ENCODE data around the gene ESPNL. TPM values are rescaled to one million over a fixed set of nuclear protein-coding genes. Genes with fewer than 3 reads are reported as not detected.

Gene ESPNL
- total RNA-seq, 2 experiments from 2014 or later: not detected

DNA sequence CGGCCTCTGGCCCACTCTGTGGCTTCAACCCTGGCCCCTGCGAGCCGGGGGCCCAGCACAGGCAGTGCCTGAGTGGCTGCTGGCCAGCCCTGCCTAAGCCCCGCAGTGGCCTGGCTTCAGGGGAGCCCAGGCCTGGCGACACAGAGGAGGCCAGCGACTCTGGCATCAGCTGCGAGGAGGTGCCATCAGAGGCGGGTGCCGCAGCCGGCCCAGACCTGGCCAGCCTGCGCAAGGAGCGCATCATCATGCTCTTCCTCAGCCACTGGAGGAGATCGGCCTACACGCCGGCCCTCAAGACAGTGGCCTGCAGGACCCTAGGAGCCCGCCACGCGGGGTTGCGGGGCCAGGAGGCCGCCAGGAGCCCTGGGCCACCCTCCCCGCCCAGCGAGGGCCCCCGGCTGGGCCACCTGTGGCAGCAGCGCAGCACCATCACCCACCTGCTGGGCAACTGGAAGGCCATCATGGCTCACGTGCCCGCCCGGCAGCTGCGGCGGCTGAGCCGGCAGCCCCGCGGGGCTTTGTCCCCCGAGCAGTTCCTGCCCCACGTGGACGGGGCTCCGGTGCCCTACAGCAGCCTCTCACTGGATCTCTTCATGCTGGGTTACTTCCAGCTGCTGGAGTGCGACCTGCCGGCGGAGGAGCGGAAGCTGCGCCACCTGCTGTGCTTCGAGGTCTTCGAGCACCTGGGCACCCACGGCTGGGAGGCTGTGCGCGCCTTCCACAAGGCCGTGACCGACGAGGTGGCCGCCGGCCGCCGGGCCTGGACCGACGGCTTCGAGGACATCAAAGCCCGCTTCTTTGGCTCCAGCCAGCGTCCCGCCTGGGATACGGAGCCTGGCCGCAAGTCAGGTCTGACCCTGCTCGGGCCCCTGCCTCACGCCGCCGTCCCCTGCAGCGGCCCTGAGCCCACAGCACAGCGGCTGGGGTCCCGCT is 30.8 kb downstream of the ESPNL start:
- POLR2A ChIA-PET: no interaction called here

DNA sequence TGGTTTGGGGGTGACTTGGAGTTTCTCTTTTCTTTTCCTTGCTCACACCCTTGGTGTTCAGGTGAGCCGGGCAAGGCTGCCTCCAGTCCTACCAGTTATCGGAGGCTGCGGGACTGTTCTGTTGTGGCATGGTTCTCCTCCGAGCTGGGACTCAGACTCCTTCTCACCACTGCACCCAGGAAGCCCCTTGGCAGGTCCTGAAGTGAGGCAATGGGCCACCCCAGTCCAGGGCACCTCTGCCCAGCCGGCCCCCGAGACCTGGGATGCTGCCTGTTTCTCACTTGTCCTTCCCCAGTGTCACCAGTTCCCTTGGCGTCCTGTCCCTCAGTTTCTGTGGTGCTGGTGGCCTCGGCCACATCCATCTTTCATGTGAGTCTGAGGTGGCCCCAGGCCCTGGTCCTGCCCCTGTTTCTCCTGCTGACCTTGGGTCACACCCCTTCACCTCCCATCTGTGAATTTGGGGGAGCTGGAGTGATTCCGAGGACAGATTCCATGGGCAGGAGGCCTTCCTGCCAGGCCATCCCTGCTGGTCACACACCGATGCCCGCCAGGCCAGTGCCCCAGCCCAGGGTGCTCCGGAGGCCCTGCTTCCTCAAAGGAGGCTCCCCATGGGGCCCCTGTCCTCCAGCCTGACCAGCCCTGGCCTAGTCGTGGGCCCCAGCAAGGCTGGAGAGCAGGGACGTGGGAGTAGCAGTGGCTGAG is 31.8 kb downstream of the ESPNL start:
- Mint-ChIP-seq H3K27me3 (no peaks in the 10 kb centered on the region), H3K9me3 (no peaks in the 10 kb centered on the region), H3K4me3 (no peak overlapping the region), H3K4me1 (ENCODE audit: low read depth) (no peaks in the 10 kb centered on the region), H3K36me3 (ENCODE audit: low read depth) (no peaks in the 10 kb centered on the region), H3K27ac (no peak overlapping the region)
- Histone ChIP-seq H3K36me3 (ENCODE audit: insufficient read depth, low read length) (no peaks in the 10 kb centered on the region), H3K27me3 (ENCODE audit: control insufficient read depth in 1 of 2, insufficient read depth in 2 of 2, low read length in 2 of 2) (no peaks in the 10 kb centered on the region), H3K9me3 (ENCODE audit: control insufficient read depth in 1 of 2, insufficient read depth in 1 of 2, low read length in 2 of 2) (no peaks in the 10 kb centered on the region), H3K27ac (ENCODE audit: low read depth in 1 of 2, low read length in 2 of 2) (no peak overlapping the region), H3K4me1 (ENCODE audit: insufficient read depth, low read length) (no peaks in the 10 kb centered on the region), H3K4me3 (ENCODE audit: low read length) (no peak overlapping the region)
- DNase-seq (no peak), ATAC-seq (ENCODE audit: poor library complexity) (no peak)
- ChIA-PET CTCF (no interaction called here), POLR2A (no interaction called here)
- intact Hi-C loops (cut with DNase I, micrococcal nuclease): no loop called here
- TF ChIP-seq, protein P1, sequence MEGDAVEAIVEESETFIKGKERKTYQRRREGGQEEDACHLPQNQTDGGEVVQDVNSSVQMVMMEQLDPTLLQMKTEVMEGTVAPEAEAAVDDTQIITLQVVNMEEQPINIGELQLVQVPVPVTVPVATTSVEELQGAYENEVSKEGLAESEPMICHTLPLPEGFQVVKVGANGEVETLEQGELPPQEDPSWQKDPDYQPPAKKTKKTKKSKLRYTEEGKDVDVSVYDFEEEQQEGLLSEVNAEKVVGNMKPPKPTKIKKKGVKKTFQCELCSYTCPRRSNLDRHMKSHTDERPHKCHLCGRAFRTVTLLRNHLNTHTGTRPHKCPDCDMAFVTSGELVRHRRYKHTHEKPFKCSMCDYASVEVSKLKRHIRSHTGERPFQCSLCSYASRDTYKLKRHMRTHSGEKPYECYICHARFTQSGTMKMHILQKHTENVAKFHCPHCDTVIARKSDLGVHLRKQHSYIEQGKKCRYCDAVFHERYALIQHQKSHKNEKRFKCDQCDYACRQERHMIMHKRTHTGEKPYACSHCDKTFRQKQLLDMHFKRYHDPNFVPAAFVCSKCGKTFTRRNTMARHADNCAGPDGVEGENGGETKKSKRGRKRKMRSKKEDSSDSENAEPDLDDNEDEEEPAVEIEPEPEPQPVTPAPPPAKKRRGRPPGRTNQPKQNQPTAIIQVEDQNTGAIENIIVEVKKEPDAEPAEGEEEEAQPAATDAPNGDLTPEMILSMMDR (IDR thresholded peaks at IDR 0.05): no peak

More for the DNA sequence above, 30.8 kb downstream of the ESPNL start:
- Mint-ChIP-seq H3K36me3 (ENCODE audit: low read depth) (no peaks in the 10 kb centered on the region), H3K4me3 (no peak overlapping the region), H3K27me3 (no peaks in the 10 kb centered on the region), H3K9me3 (no peaks in the 10 kb centered on the region), H3K27ac (no peak overlapping the region), H3K4me1 (ENCODE audit: low read depth) (no peaks in the 10 kb centered on the region)
- Histone ChIP-seq H3K27ac (ENCODE audit: low read depth in 1 of 2, low read length in 2 of 2) (no peak overlapping the region), H3K4me3 (ENCODE audit: low read length) (no peak overlapping the region), H3K36me3 (ENCODE audit: insufficient read depth, low read length) (no peaks in the 10 kb centered on the region), H3K4me1 (ENCODE audit: insufficient read depth, low read length) (no peaks in the 10 kb centered on the region), H3K27me3 (ENCODE audit: control insufficient read depth in 1 of 2, insufficient read depth in 2 of 2, low read length in 2 of 2) (no peaks in the 10 kb centered on the region), H3K9me3 (ENCODE audit: control insufficient read depth in 1 of 2, insufficient read depth in 1 of 2, low read length in 2 of 2) (no peaks in the 10 kb centered on the region)
- intact Hi-C loops (cut with DNase I, micrococcal nuclease): no loop called here
- CTCF ChIA-PET: no interaction called here
- TF ChIP-seq, protein P1 (IDR thresholded peaks at IDR 0.05): no peak
- no peak for DNase-seq
- no peak for ATAC-seq (ENCODE audit: poor library complexity)

DNA sequence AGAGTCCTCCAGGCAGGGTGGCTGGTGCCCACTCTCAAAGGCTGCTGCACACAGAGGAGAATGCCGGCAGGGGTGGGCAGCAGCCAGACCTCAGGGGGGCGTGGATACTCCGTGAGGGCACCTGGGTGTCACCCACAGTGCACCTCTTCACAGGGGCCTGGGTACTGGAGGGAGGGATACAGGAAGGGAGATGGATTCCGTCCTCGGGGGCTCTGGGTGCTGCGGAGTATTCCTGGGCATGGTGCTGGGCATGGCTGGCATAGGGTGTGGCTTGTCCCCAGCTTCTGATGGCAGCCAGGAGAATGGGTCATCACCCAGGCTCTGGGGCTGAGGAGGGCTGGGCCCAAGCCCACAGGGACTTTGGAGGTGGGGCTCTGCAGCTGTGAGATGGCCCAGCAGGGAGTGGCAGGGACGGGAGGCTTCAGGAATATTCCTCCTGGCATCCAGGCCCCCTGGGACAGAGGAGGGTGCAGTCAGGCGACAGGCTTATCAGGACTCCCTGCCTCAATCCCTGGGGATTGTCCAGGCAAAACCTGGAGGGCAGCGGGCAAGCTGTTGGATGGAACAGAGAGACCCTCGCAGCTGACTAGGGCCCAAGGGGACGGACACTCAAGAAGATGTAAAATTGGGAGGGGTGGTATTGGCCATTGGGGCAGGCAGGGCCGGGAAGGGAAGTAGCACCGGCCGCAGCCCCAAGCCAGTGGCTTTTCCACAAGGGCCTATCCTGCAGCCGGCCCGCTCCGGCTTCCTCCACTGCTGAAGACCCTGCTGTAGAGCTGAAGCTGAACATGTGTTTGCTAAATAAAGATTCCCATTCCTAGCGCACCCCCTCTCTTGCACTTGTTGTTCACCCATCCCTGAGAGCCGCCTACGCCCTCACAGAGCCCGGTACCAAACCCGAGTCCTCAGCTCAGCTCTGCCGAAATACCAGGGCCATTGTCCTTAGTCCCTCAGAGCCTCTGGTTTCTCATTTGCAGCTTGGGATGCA is 32.6 kb downstream of the ESPNL start:
- no peaks in the 10 kb centered on the region for H3K36me3 ChIP-seq (ENCODE audit: insufficient read depth, low read length)
- Mint-ChIP-seq H3K27ac (no peak overlapping the region), H3K36me3 (ENCODE audit: low read depth) (no peaks in the 10 kb centered on the region), H3K4me3 (no peak overlapping the region), H3K27me3 (no peaks in the 10 kb centered on the region), H3K9me3 (no peaks in the 10 kb centered on the region), H3K4me1 (ENCODE audit: low read depth) (no peaks in the 10 kb centered on the region)
- no peaks in the 10 kb centered on the region for H3K4me1 ChIP-seq (ENCODE audit: insufficient read depth, low read length)
- H3K27me3 ChIP-seq (ENCODE audit: control insufficient read depth in 1 of 2, insufficient read depth in 2 of 2, low read length in 2 of 2): no peaks in the 10 kb centered on the region
- ATAC-seq (ENCODE audit: poor library complexity): no peak
- TF ChIP-seq, protein P1 (IDR thresholded peaks at IDR 0.05): no peak
- no peak for DNase-seq
- ChIA-PET CTCF (no interaction called here), POLR2A (no interaction called here)
- intact Hi-C loops (cut with DNase I, micrococcal nuclease): no loop called here
- no peaks in the 10 kb centered on the region for H3K9me3 ChIP-seq (ENCODE audit: control insufficient read depth in 1 of 2, insufficient read depth in 1 of 2, low read length in 2 of 2)
- no peak overlapping the region for H3K4me3 ChIP-seq (ENCODE audit: low read length)
- H3K27ac ChIP-seq (ENCODE audit: low read depth in 1 of 2, low read length in 2 of 2): no peak overlapping the region
